ENCODE data around the gene MYH7.

DNA sequence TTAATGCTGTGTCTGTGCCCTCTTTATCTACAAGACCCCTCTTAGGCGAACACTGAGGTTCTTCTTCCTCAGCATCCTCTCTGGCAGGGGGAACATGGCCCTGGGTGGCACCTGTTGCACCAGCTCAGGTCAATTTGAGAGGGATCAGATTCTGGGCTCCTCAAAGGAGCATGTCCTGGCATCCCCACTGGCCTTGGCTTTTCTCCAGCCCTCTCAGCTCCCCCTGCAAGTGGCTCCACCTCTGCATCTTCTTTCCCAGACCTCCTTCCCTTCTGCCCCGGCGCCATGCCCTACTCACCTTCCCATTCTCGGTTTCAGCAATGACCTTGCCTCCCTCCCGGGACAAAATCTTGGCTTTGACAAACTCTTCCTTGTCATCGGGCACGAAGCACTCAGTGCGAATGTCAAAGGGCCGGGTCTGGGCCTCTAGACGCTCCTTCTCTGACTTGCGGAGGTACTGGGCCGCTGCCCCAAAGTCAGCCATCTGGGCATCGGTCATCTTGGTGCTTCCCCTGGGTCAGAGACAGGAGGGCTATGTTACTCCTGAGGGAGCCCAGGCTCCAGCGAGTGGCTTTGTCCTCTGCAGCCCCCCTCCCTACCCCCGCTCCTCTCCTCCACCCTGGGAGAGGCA is 28.6 kb downstream of the MYH7 start:
- no peak for TF ChIP-seq POLR2A (IDR thresholded peaks at IDR 0.05)
- no peak for TF ChIP-seq CTCF (IDR thresholded peaks at IDR 0.05)
- no peak for TF ChIP-seq POLR2AphosphoS5 (IDR thresholded peaks at IDR 0.05)
- TF ChIP-seq EP300 (IDR thresholded peaks at IDR 0.05), result no peak
